ENCODE measurements around the gene FBXL7. TPM values are rescaled to one million over a fixed set of nuclear protein-coding genes. Genes with fewer than 3 reads are reported as not detected.

Gene FBXL7
- total RNA-seq (2014; rRNA removed; shearing (Covaris generic); ENCODE audit: low replicate concordance) = 0.12 and 3.1 TPM in 2 replicates

- in situ Hi-C loops (cut with HindIII; ENCODE audit: low pct_unique_long_range_greater_than_20kb, low sequenced_read_pairs) = no loop called here
- DNase-seq (ENCODE audit: low read depth) = peak; percentile 71
These were observed at the start of gene FBXL7 for GRCh38 chr5:15499528-15500324. FBXL7 (plus strand) TSS chr5:15500180.

GRCh38 chr5:15450473-15450872, 49.5 kb upstream of the FBXL7 start:
- DNase-seq (ENCODE audit: low read depth) = no peak
- in situ Hi-C loops (cut with HindIII; ENCODE audit: low pct_unique_long_range_greater_than_20kb, low sequenced_read_pairs) = no loop called here

DNA sequence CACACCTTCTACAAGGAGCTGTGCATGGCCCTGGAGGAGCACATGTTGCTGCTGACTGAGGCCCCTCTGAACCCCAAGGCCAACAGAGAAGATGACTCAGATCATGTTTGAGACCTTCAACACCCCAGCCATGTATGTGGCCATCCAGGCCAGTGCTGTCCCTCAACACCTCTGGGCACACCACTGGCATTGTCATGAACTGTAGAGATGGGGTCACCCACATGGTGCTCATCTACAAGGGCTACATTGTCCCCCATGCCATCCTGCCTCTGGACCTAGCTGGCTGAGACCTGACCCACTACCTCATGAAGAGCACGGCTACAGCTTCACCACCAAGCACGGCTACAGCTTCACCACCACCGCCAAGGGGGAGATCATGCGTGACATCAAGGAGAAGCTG, 49.0 kb upstream of the FBXL7 start:
- in situ Hi-C loops (cut with HindIII; ENCODE audit: low pct_unique_long_range_greater_than_20kb, low sequenced_read_pairs) = no loop called here

GRCh38 chr5:15452030-15452429, 48.0 kb upstream of the FBXL7 start:
- DNase-seq (ENCODE audit: low read depth) = no peak
- in situ Hi-C loops (cut with HindIII; ENCODE audit: low pct_unique_long_range_greater_than_20kb, low sequenced_read_pairs) = no loop called here

More for the DNA sequence above, 49.0 kb upstream of the FBXL7 start:
- no peak for DNase-seq (ENCODE audit: low read depth)

- in situ Hi-C loops (cut with HindIII; ENCODE audit: low pct_unique_long_range_greater_than_20kb, low sequenced_read_pairs) = no loop called here
- no peak for DNase-seq (ENCODE audit: low read depth)
These were observed 47.2 kb upstream of the FBXL7 start for GRCh38 chr5:15452781-15453180.

DNA sequence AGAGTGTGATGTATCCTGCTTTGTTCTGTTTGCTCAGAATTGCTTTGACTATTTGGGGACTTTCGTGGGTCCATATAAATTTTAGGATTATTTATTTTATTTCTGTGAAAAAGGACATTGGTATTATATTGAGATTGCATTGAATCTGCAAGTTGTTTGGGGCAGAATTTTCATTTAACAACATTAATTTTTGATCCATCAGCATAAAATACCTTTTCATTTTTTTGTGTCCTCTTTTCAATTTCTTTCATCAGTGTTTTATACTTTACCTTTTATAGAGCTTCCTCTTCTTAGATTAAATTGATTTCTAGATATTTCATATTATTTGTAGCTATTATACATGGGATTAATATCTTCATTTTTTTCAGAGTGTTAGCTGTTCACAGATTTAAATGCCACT, 40.8 kb upstream of the FBXL7 start:
- no peak for DNase-seq (ENCODE audit: low read depth)
- in situ Hi-C loops (cut with HindIII; ENCODE audit: low pct_unique_long_range_greater_than_20kb, low sequenced_read_pairs) = no loop called here

DNA sequence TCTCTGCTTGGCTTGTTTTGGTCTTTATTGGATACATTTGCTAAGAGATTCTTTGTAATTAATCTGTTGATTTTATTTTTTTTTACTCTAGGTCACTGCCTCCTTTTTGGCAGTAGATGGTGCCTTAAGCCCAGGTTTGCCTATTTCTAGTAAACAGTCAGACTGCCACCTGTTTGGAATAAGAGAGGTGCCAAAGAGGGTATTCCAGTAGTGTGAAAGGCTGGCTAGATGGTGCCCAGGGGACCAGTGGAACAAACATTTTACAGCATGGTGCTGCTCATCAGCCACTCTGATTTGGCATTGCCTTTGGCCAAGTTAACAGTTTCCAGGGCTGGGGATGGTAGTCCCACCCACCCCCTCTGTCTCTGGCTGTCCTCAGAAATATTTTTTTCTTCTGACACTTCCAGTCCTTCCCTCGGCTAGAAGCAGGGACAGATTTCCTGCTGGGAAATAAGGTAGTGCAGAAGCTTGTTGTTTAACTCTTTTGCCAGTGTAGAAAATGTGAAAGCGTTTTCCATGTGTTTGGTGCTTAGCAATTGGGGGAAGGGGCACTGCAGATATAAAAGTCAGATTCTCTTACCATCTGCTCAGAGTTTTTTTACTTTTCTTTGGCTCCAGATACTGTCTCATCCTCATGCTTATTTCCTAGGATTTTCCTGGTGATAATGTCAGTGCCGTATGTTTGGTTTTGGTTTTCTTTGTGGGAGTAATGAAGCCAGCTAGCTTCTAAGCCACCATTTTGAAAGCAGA, 36.6 kb upstream of the FBXL7 start:
- in situ Hi-C loops (cut with HindIII; ENCODE audit: low pct_unique_long_range_greater_than_20kb, low sequenced_read_pairs) = no loop called here
- no peak for DNase-seq (ENCODE audit: low read depth)

- no peak for DNase-seq (ENCODE audit: low read depth)
- in situ Hi-C loops (cut with HindIII; ENCODE audit: low pct_unique_long_range_greater_than_20kb, low sequenced_read_pairs) = no loop called here
These were observed 27.9 kb upstream of the FBXL7 start for GRCh38 chr5:15472116-15472515.

DNA sequence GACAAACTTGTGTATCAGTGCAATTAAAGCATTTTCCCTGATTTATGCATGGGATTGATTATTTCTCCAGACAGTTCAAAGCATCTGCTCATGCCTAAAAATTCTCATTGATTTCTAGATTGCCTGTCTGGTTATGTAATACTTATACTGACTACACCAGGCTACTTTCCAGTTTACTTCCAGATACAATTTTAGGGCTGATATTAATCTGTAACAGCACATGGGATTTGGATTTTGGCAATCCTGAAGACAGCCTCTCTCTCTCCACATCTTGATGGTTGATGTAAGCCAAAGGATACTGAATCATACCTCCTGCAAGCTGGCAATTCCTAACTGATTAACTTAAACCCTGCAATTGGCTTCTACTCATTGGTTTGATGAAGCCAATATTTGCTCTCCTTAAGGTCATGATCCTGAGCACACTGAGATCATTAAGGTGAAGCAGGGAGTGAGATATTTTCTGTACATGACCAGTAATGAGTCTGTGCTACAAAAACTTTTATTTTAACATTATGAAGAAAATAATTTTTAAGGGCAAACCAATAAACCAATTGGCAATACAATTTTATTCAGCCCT, 25.7 kb upstream of the FBXL7 start:
- no peak for DNase-seq (ENCODE audit: low read depth)
- in situ Hi-C loops (cut with HindIII; ENCODE audit: low pct_unique_long_range_greater_than_20kb, low sequenced_read_pairs) = no loop called here

DNA sequence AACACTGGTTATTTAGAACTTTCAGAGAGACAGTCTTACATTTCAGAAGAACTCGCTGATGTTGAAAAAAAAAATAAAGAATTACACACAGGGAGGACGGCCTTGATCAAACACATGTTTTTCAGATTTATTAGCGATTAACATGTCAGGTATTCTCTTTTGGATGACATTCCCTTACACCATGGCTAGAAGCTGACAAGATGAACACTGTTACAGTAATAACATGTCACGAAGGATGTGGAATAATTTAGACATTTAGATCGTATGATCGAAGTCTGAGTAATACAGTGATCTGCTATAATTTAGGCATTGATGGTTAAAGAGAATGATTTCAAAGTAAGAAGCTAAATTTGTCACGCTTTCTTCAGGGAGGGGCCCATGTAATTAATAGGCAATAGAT, 24.6 kb upstream of the FBXL7 start:
- in situ Hi-C loops (cut with HindIII; ENCODE audit: low pct_unique_long_range_greater_than_20kb, low sequenced_read_pairs) = no loop called here
- DNase-seq (ENCODE audit: low read depth) = no peak

DNA sequence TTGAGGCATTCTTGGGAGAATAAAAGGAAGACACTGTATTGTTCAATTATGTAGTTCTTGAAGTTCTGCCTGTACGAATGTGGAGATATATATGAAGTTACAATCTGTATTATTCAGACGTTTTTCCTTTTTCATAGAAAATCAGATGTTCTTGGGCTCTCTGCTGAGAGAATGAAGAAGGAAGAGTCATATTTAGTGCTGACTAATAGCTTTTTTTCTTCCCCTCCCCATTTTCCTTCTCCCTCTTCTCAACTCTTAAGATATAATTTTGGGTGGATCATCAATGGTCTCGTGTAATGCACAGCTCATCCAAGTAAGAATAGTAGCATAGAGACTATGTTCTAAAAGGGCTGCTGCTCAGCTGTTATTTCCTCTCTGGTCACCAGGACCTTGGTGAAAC, 23.0 kb upstream of the FBXL7 start:
- no peak for DNase-seq (ENCODE audit: low read depth)
- in situ Hi-C loops (cut with HindIII; ENCODE audit: low pct_unique_long_range_greater_than_20kb, low sequenced_read_pairs) = no loop called here

GRCh38 chr5:15480436-15480835, 19.5 kb upstream of the FBXL7 start:
- DNase-seq (ENCODE audit: low read depth) = no peak
- in situ Hi-C loops (cut with HindIII; ENCODE audit: low pct_unique_long_range_greater_than_20kb, low sequenced_read_pairs) = no loop called here

DNA sequence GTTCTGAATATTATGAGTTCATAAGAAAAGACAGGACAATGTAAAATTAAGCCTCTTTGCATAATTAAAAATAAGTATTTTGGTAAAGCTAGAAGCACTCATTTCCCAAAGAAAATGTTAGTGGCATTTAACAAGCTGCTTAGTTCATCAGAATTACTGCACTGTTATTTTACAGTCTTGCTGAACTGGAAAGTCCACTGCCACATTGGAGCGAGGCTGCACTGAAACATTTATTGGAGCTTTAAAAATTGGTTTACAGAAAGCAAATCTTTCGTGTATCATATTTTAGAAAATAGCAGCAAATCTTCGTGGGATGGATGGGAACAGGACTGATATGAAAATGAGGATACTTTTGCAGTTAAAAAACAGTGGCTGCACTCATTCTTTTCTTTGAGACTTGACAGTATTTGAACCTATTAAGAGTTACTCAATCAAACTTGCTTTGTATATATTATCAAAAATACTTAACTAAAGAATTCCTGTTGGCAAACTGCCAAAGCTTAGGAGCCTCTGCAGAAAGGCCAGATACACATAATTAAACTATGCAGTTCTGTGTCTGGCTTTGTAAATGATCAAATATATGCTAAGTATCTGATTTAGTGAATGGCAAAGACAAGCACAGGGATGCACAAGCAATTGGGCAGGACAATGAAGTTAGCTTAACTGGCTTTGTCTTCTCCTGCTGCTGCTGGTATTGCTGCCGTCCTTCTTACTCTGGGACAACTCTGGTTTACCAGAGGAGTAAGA, 16.5 kb upstream of the FBXL7 start:
- no peak for DNase-seq (ENCODE audit: low read depth)
- in situ Hi-C loops (cut with HindIII; ENCODE audit: low pct_unique_long_range_greater_than_20kb, low sequenced_read_pairs) = no loop called here

DNA sequence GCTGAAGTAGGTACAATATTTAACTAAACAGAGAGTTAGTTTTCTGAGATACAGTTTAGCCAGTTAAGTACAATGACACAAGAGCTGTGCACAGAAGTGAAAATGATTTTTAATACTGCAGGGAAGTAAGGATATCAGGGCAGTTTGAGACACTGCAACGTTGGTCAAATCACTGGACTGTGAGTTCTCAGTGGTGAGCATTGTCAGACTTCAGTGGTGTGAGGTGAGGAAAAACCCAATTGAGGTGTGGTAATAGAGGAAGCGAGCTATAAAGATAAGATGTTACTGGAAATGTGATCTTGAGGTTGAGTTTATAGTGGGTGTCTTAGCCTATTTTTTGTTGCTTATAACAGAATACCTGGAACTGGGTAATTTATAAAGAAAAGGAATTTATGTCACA, 12.8 kb upstream of the FBXL7 start:
- in situ Hi-C loops (cut with HindIII; ENCODE audit: low pct_unique_long_range_greater_than_20kb, low sequenced_read_pairs) = no loop called here
- no peak for DNase-seq (ENCODE audit: low read depth)

- in situ Hi-C loops (cut with HindIII; ENCODE audit: low pct_unique_long_range_greater_than_20kb, low sequenced_read_pairs) = no loop called here
- DNase-seq (ENCODE audit: low read depth) = no peak
These were observed 10.3 kb upstream of the FBXL7 start for GRCh38 chr5:15489571-15490235.

- in situ Hi-C loops (cut with HindIII; ENCODE audit: low pct_unique_long_range_greater_than_20kb, low sequenced_read_pairs) = no loop called here
- DNase-seq (ENCODE audit: low read depth) = no peak
These were observed 7.4 kb upstream of the FBXL7 start for GRCh38 chr5:15492545-15492944.

- in situ Hi-C loops (cut with HindIII; ENCODE audit: low pct_unique_long_range_greater_than_20kb, low sequenced_read_pairs) = no loop called here
- no peak for DNase-seq (ENCODE audit: low read depth)
These were observed 6.5 kb upstream of the FBXL7 start for GRCh38 chr5:15493501-15493900.

GRCh38 chr5:15495026-15495425, 5.0 kb upstream of the FBXL7 start:
- in situ Hi-C loops (cut with HindIII; ENCODE audit: low pct_unique_long_range_greater_than_20kb, low sequenced_read_pairs) = no loop called here
- DNase-seq (ENCODE audit: low read depth) = no peak

All from Caki2 (cell line).